Keratinocyte (primary cell): Measurements from ENCODE around the gene RRP7A. TPM values are rescaled to one million over a fixed set of nuclear protein-coding genes. Genes with fewer than 3 reads are reported as not detected.
"Not testable (repeated sequence)": the region's sequence is repeated elsewhere in the genome, so short reads cannot be mapped to it uniquely, and the experiment has no call there.

ENCODE experiments used
- DNase-seq: peaks from one replicate; pipeline ENCODE4 v3.0.0-alpha.2; 2011; ENCODE audit warnings: low read depth, missing footprints, low spot score
- FAIRE-seq: peaks from 2 replicates; lab custom pipeline; 2011; peaks lifted over from hg19 to GRCh38; lab: Jason Lieb, UNC
- H2AFZ ChIP-seq: 2 replicates; pipeline ENCODE4 v1.6.0; 2012; ENCODE audit warnings: low read length, control low read depth, inconsistent platforms; ENCODE audit not compliant: control insufficient read depth
- H3K27ac ChIP-seq: 2 replicates; pipeline ENCODE4 v1.5.1; 2011; ENCODE audit warnings: low read length; ENCODE audit not compliant: control insufficient read depth, insufficient read depth
- H3K27me3 ChIP-seq: 3 replicates; pipeline ENCODE4 v1.6.0; 2011; ENCODE audit warnings: low read length; ENCODE audit not compliant: control insufficient read depth, insufficient read depth; ENCODE audit errors: extremely low read depth
- H3K36me3 ChIP-seq, 2 experiments: 2 replicates in 1 of 2; 3 replicates in 1 of 2; pipeline ENCODE4 v1.5.1; 2011; ENCODE audit warnings: low read length in 2 of 2, mild to moderate bottlenecking in 1 of 2; ENCODE audit not compliant: control insufficient read depth in 2 of 2, insufficient read depth in 2 of 2; ENCODE audit errors: extremely low read depth in 1 of 2
- H3K4me1 ChIP-seq: 3 replicates; pipeline ENCODE4 v1.5.1; 2011; ENCODE audit warnings: low read length; ENCODE audit not compliant: control insufficient read depth, insufficient read depth; ENCODE audit errors: extremely low read depth
- H3K4me2 ChIP-seq: 3 replicates; pipeline ENCODE4 v1.6.0; 2011; ENCODE audit warnings: low read depth, low read length; ENCODE audit not compliant: control insufficient read depth, insufficient read depth; ENCODE audit errors: extremely low read depth
- H3K4me3 ChIP-seq, 3 experiments: fragments of 200-600 bp in 1 of 3; sonication (generic) in 1 of 3; 2 replicates in 2 of 3; 3 replicates in 1 of 3; pipeline ENCODE4 v1.5.1; 2011 to 2016; ENCODE audit warnings: low read length in 3 of 3, mild to moderate bottlenecking in 3 of 3, control low read depth in 2 of 3, inconsistent platforms in 1 of 3, low read depth in 1 of 3, mixed read lengths in 1 of 3, mixed run types in 1 of 3, moderate library complexity in 1 of 3; ENCODE audit not compliant: control insufficient read depth in 2 of 3, insufficient read depth in 2 of 3; ENCODE audit errors: extremely low read depth in 1 of 3
- H3K79me2 ChIP-seq: 2 replicates; pipeline ENCODE4 v1.6.0; 2012; ENCODE audit warnings: low read length; ENCODE audit not compliant: control insufficient read depth, insufficient read depth
- H3K9ac ChIP-seq: 3 replicates; pipeline ENCODE4 v1.6.0; 2011; ENCODE audit warnings: low read length; ENCODE audit not compliant: control insufficient read depth, insufficient read depth; ENCODE audit errors: extremely low read depth
- H3K9me1 ChIP-seq: 3 replicates; pipeline ENCODE4 v1.6.0; 2011; ENCODE audit warnings: low read length; ENCODE audit not compliant: control insufficient read depth, insufficient read depth; ENCODE audit errors: extremely low read depth
- H3K9me3 ChIP-seq: 2 replicates; pipeline ENCODE4 v1.5.1; 2012; ENCODE audit warnings: low read depth, low read length; ENCODE audit not compliant: control insufficient read depth
- H4K20me1 ChIP-seq: 3 replicates; pipeline ENCODE4 v1.6.0; 2011; ENCODE audit warnings: low read length; ENCODE audit not compliant: control insufficient read depth, insufficient read depth; ENCODE audit errors: extremely low read depth
- CTCF ChIP-seq, 3 experiments: IDR thresholded peaks in 1 of 3; conservative IDR thresholded peaks in 1 of 3; optimal IDR thresholded peaks in 1 of 3; 2 replicates in 2 of 3; 3 replicates in 1 of 3; pipeline versions ENCODE3 to v1.5.1; 2011; ENCODE audit warnings: low read length in 3 of 3, mild to moderate bottlenecking in 3 of 3, moderate library complexity in 2 of 3, control low read depth in 1 of 3, inconsistent platforms in 1 of 3; ENCODE audit not compliant: insufficient read depth in 2 of 3; ENCODE audit errors: extremely low read depth in 1 of 3
- EZH2 ChIP-seq: IDR thresholded peaks from one replicate; pipeline ENCODE4 v1.6.1; 2012; ENCODE audit warnings: inconsistent platforms, mild to moderate bottlenecking, low read length, moderate library complexity
- dilution Hi-C: fragments of 300-500 bp; cut with MboI; formaldehyde crosslinking; loops from one replicate; pipeline ENCODE4 v1.7.0; 2020; ENCODE audit warnings: low sequenced_read_pairs; ENCODE audit not compliant: extremely low pct_ligation_motif_present
- polyA plus RNA-seq, 5 experiments: library from polyadenylated mRNA; depleted of rRNA in 3 of 5; stranded (reverse) in 3 of 5; stranded (forward) in 1 of 5; unstranded in 1 of 5; fragments of >200 nt; gene quantifications; 1 replicate in 1 of 5; 2 replicates in 3 of 5; 3 replicates in 1 of 5; pipeline versions ENCODE4 v1.2.1 to v1.2.3, GENCODE V29; 2011 to 2012; ENCODE audit warnings: missing spikeins in 2 of 5, low read depth in 1 of 5, low replicate concordance in 1 of 5

RRP7A gene
- polyA plus RNA-seq, 1 donor (not counting 4 experiments of a cell fraction or from before 2014, with no cell fraction given): 30.2 TPM

- H2AFZ ChIP-seq: no peak overlapping the region
- no peak overlapping the region for H3K9ac ChIP-seq
- H3K9me1 ChIP-seq: no peaks in the 10 kb centered on the region
- no peak overlapping the region for H3K27ac ChIP-seq
- H4K20me1 ChIP-seq: no peaks in the 10 kb centered on the region
- no peak for DNase-seq
- H3K27me3 ChIP-seq: no peaks in the 10 kb centered on the region
- no peak overlapping the region for H3K4me3 ChIP-seq
- dilution Hi-C loops: no loop called here
- no peaks in the 10 kb centered on the region for H3K36me3 ChIP-seq
- no peaks in the 10 kb centered on the region for H3K79me2 ChIP-seq
- peaks cover 11% of the 10 kb centered on the region for H3K4me1 ChIP-seq
- FAIRE-seq: no peak
- TF ChIP-seq EZH2 (no peak), CTCF (optimal IDR thresholded peaks at IDR 0.05 in 1 of 3, IDR thresholded peaks at IDR 0.05 in 1 of 3, conservative IDR thresholded peaks at IDR 0.05 in 1 of 3; ENCODE audit: extremely low read depth in 1 of 3, insufficient read depth in 2 of 3, low read length in 3 of 3) (no peak)
- no peak overlapping the region for H3K4me2 ChIP-seq
- no peaks in the 10 kb centered on the region for H3K9me3 ChIP-seq
Measured at GRCh38 chr22:42533638-42533977, 14.0 kb upstream of the RRP7A start.

DNA sequence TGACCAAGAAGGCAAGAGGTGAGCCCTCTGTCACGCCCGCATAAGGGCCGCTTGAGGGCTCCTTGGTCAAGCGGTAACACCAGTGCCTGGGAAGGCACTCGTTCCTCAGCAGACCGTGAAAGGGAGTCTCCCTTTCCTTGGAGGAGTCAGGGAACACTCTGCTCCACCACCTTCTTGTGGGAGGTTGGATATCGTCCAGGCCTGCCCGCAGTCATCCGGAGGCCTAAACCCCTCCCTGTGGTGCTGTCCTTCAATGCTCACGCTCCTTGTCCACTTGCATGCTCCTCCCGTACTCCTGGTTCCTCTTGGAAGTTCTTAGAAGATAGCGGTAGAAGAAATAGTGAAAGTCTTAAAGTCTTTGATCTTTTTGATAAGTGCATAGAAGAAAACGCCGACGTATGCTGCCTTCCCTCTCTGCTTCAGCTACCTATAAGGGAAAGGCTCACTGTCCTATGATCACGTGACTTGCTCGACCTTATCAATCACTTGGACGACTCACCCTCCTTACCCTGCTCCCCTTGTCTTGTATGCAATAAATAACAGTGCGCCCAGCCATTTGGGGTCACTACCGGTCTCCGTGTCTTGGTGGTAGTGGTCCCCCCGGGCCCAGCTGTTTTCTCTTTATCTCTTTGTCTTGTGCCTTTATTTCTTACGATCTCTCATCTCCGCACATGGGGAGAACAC is 11.9 kb upstream of the RRP7A start:
- H3K36me3 ChIP-seq, H3K9me1 ChIP-seq, H4K20me1 ChIP-seq, DNase-seq, H2AFZ ChIP-seq, H3K27ac ChIP-seq, H3K4me2 ChIP-seq, H3K9me3 ChIP-seq, H3K9ac ChIP-seq, FAIRE-seq, H3K4me1 ChIP-seq, H3K4me3 ChIP-seq, H3K79me2 ChIP-seq, dilution Hi-C loops, H3K27me3 ChIP-seq: not testable (repeated sequence)

GRCh38 chr22:42529435-42529834 is 9.8 kb upstream of the RRP7A start:
- H3K27ac ChIP-seq, H3K79me2 ChIP-seq, H4K20me1 ChIP-seq, dilution Hi-C loops, H3K36me3 ChIP-seq, H3K9me1 ChIP-seq, DNase-seq, H3K4me3 ChIP-seq, H3K9ac ChIP-seq, H3K9me3 ChIP-seq, H3K4me2 ChIP-seq, H3K4me1 ChIP-seq, FAIRE-seq, H2AFZ ChIP-seq, H3K27me3 ChIP-seq: not testable (repeated sequence)
